ENCODE data around the gene NAP1L4.

GRCh38 chr11:3010004-3010403 lies 17.9 kb upstream of the NAP1L4 start:
- TF ChIP-seq CTCF (IDR thresholded peaks at IDR 0.05) (no peak), POLR2A (IDR thresholded peaks at IDR 0.05) (no peak)
